Activated CD8-positive, alpha-beta T cell treated with anti-CD3 and anti-CD28 coated beads for 36 hours (primary cell): ENCODE measurements around the gene GADD45A. TPM values are rescaled to one million over a fixed set of nuclear protein-coding genes. Genes with fewer than 3 reads are reported as not detected.

Experiments
- ATAC-seq: fragments of 200-7000 bp; cut with Tn5 transposase; one replicate; pipeline ENCODE4 v1.10.0; 2021; ENCODE audit warnings: mild to moderate bottlenecking, moderate library complexity
- CTCF ChIA-PET: fragments of 350-600 bp; sonication (Branson Sonifier 250); formaldehyde crosslinking; loops from one replicate; lab custom pipeline; 2021; ENCODE audit warnings: antibody characterized with exemption; lab: Charles Lee
- POLR2A ChIA-PET: fragments of 350-600 bp; sonication (Branson Sonifier 250); formaldehyde crosslinking; loops from one replicate; lab custom pipeline; 2021; ENCODE audit warnings: antibody characterized with exemption; lab: Charles Lee
- DNase-seq: peaks from one replicate; pipeline ENCODE4 v3.0.0-alpha.2; 2020
- H3K27ac Mint-ChIP-seq: one replicate; pipeline ENCODE4 v1.8.0; 2021; ENCODE audit warnings: mild to moderate bottlenecking, mixed read lengths
- H3K27me3 Mint-ChIP-seq: one replicate; pipeline ENCODE4 v1.8.0; 2021; ENCODE audit warnings: mixed read lengths
- H3K36me3 Mint-ChIP-seq: one replicate; pipeline ENCODE4 v1.8.0; 2021; ENCODE audit warnings: low read depth, mixed read lengths
- H3K4me1 Mint-ChIP-seq: one replicate; pipeline ENCODE4 v1.8.0; 2021; ENCODE audit warnings: low read depth, mixed read lengths
- H3K4me3 Mint-ChIP-seq: one replicate; pipeline ENCODE4 v1.8.0; 2021; ENCODE audit warnings: mild to moderate bottlenecking, moderate library complexity, mixed read lengths
- H3K9me3 Mint-ChIP-seq: one replicate; pipeline ENCODE4 v1.8.0; 2021; ENCODE audit warnings: mixed read lengths
- intact Hi-C: fragments of 100-400 bp; cut with micrococcal nuclease; formaldehyde crosslinking; loops from one replicate; pipeline ENCODE4 v1.10.0; 2022
- total RNA-seq, 2 experiments: library from RNA; stranded (reverse); gene quantifications; one replicate each; pipeline ENCODE4 v1.2.3, GENCODE V29; 2021
- TF ChIP-seq, protein P1 (sequence below): fragments of 200-600 bp; IDR thresholded peaks from one replicate; pipeline ENCODE4 v1.8.0; 2022; ENCODE audit warnings: antibody characterized with exemption, mild to moderate bottlenecking

GADD45A gene
- total RNA-seq, 2 experiments from 2014 or later = 33.5 to 34.3 TPM

DNA sequence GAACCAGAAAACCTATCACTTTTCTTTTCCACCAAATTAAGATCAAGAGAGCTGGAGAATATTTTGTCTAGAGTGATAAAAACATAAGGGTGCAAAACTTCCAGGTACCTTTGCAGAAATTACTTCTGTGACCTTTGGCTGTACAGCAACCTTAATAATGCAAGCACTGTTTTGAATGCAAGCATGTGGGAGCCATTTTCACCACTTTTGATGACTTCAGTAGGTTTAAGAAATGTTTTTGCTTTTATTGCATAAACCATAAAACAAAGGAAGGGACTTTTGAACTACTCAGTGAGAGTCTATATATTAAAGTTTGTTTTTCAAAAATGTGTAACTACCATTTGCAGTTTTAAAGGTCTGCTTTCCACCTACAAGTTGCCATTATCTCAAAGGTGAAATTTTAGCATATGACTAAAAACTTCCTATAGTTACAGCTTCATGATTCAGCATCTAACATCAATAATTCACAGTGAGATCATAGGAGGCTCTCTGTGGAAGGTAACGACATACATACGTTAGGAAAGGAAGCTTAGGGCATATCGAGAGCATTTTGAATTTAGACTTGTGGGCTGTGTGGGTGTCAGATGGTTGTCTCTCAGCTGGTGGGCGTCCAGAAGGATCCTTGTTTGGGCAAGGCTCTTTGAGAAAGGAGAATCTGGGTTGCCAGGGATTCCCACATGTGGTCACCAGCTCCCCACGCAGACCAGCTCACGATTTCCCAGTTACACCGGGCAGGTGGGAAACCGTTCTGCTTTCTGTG, 1.1 kb upstream of the GADD45A start:
- H3K9me3 Mint-ChIP-seq = no peaks in the 10 kb centered on the region
- DNase-seq (peak; percentile 74), ATAC-seq (peak; percentile 17)
- ChIA-PET CTCF (interaction anchor here (0.7 to 4.3 kb wide), 12 partner anchors 10 to 350 kb away, joined by 3 to 30 read pairs (median 4); no protein-coding TSS in a partner anchor), POLR2A (interaction anchor here (0.6 to 5.0 kb wide), 6 partner anchors 9 to 759 kb away, joined by 3 to 33 read pairs (median 7); partner anchors contain the start of gene SERBP1)
- peak overlapping the region; percentile 90 for H3K4me3 Mint-ChIP-seq
- TF ChIP-seq, protein P1, sequence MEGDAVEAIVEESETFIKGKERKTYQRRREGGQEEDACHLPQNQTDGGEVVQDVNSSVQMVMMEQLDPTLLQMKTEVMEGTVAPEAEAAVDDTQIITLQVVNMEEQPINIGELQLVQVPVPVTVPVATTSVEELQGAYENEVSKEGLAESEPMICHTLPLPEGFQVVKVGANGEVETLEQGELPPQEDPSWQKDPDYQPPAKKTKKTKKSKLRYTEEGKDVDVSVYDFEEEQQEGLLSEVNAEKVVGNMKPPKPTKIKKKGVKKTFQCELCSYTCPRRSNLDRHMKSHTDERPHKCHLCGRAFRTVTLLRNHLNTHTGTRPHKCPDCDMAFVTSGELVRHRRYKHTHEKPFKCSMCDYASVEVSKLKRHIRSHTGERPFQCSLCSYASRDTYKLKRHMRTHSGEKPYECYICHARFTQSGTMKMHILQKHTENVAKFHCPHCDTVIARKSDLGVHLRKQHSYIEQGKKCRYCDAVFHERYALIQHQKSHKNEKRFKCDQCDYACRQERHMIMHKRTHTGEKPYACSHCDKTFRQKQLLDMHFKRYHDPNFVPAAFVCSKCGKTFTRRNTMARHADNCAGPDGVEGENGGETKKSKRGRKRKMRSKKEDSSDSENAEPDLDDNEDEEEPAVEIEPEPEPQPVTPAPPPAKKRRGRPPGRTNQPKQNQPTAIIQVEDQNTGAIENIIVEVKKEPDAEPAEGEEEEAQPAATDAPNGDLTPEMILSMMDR = no peak
- H3K36me3 Mint-ChIP-seq = peaks cover 23% of the 10 kb centered on the region
- intact Hi-C loops = loop anchor here (10.0 kb wide), 1 partner anchor 349 kb away; no protein-coding TSS in a partner anchor
- peak overlapping the region; percentile 97 for H3K27ac Mint-ChIP-seq
- no peaks in the 10 kb centered on the region for H3K27me3 Mint-ChIP-seq
- H3K4me1 Mint-ChIP-seq = peaks cover 43% of the 10 kb centered on the region

DNA sequence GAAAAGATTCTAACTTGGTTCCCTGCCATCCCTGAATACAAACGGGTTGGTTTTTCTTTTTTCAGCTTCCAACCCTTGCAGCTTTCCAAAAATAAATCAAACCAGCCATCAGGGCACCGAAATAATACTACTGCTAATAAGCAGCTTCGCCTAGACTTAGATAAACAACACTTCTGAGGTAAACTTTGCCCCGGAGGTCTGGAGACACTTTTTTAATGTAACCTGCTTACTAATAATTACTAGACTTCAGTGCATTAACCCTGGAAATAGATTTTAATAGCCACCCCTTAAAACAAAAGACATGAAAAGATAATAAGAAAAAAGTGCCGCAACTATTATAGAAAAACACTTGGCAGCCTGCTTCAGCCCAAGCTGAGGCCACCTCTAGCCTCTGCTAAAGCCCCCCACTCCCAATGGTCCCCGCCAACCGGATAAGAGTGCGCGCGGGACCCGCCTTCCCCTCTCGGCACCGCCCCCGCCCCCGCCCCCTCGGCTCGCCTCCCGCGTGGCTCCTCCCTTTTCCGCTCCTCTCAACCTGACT, 405 bp upstream of the GADD45A start:
- Mint-ChIP-seq H3K9me3 (no peaks in the 10 kb centered on the region), H3K36me3 (peaks cover 28% of the 10 kb centered on the region), H3K4me3 (peak overlapping the region; percentile 90), H3K27ac (peak overlapping the region; percentile 97), H3K4me1 (peaks cover 49% of the 10 kb centered on the region), H3K27me3 (no peaks in the 10 kb centered on the region)
- ChIA-PET CTCF (interaction anchor here (0.7 to 4.3 kb wide), 13 partner anchors 11 to 351 kb away, joined by 3 to 30 read pairs (median 3); no protein-coding TSS in a partner anchor), POLR2A (interaction anchor here (0.6 to 5.0 kb wide), 11 partner anchors 10 to 1040 kb away, joined by 3 to 33 read pairs (median 4); partner anchors contain the start of gene SERBP1)
- TF ChIP-seq, protein P1 = no peak
- peak; percentile 1 for ATAC-seq
- intact Hi-C loops = loop anchor here (5.0 to 10.0 kb wide), 2 partner anchors 53 to 350 kb away; no protein-coding TSS in a partner anchor
- DNase-seq = no peak

DNA sequence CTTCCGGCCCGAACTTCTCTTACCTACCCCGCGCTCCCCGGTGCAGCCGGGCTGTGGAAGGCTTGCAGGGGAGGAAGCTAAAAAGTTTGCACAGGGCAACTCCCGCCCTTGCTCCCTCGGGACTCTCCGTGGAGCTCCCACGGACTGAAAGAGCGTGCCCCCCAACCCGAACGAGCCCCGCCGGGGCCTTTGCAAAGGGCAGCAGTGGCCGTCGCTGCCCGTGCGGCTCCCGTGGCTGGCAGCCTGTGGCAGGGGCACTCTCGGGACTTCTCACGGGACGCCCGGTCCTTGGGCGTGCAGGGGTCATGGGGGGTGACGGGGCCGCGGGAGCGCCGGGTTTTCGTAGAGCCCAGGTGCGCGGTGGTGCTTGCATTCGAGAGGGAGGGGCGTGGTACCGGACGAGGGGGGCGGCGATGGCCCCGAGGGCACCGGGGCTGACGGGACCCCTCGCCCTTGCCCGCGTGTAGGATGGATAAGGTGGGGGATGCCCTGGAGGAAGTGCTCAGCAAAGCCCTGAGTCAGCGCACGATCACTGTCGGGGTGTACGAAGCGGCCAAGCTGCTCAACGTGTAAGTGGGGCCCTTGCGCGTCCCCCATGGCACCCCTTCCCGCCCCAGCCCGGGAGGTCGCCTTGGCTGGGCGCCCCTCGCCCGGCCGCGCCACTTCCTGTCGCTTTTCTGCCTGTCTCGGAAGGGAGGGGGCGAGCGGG, 711 bp downstream of the GADD45A start:
- DNase-seq (peak; percentile 75), ATAC-seq (peak; percentile 12)
- TF ChIP-seq, protein P1 = no peak
- peaks cover 30% of the 10 kb centered on the region for H3K36me3 Mint-ChIP-seq
- peaks cover 52% of the 10 kb centered on the region for H3K4me1 Mint-ChIP-seq
- no peaks in the 10 kb centered on the region for H3K9me3 Mint-ChIP-seq
- peak overlapping the region; percentile 97 for H3K27ac Mint-ChIP-seq
- H3K4me3 Mint-ChIP-seq = peak overlapping the region; percentile 90
- ChIA-PET CTCF (interaction anchor here (0.7 to 4.3 kb wide), 8 partner anchors 12 to 185 kb away, joined by 3 to 30 read pairs (median 6); no protein-coding TSS in a partner anchor), POLR2A (interaction anchor here (0.6 to 5.0 kb wide), 16 partner anchors 11 to 1042 kb away, joined by 3 to 33 read pairs (median 4); partner anchors contain the start of gene SERBP1)
- intact Hi-C loops = loop anchor here (5.0 to 10.0 kb wide), 2 partner anchors 52 to 351 kb away; no protein-coding TSS in a partner anchor
- no peaks in the 10 kb centered on the region for H3K27me3 Mint-ChIP-seq

DNA sequence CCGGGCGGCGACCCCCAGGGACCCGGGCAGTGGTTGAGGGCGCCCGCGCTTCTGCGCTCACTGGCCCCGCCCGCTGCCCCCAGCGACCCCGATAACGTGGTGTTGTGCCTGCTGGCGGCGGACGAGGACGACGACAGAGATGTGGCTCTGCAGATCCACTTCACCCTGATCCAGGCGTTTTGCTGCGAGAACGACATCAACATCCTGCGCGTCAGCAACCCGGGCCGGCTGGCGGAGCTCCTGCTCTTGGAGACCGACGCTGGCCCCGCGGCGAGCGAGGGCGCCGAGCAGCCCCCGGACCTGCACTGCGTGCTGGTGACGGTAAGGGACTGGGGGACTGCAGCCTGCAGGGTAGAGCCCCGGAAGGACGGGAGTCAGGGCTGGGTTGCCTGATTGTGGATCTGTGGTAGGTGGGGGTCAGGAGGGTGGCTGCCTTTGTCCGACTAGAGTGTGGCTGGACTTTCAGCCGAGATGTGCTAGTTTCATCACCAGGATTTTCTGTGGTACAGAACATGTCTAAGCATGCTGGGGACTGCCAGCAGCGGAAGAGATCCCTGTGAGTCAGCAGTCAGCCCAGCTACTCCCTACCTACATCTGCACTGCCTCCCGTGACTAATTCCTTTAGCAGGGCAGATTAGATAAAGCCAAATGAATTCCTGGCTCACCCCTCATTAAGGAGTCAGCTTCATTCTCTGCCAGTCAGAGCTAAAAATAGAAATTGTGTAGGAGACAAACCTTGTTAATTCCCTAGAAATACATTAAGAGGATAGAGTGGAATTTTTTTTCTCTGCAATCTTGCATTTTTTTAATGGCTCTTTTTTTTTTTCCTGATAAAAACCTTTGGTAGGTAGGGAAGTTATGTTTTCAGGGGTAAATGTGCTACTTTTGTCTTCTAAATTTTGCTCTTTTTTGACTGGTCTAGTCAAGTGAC, 1.5 kb downstream of the GADD45A start:
- peak; percentile 19 for ATAC-seq
- peaks cover 52% of the 10 kb centered on the region for H3K4me1 Mint-ChIP-seq
- H3K36me3 Mint-ChIP-seq = peaks cover 34% of the 10 kb centered on the region
- intact Hi-C loops = loop anchor here (5.0 to 10.0 kb wide), 2 partner anchors 51 to 352 kb away; no protein-coding TSS in a partner anchor
- CTCF ChIA-PET = interaction anchor here (0.7 to 4.3 kb wide), 7 partner anchors 10 to 151 kb away, joined by 3 to 30 read pairs (median 4); no protein-coding TSS in a partner anchor
- H3K9me3 Mint-ChIP-seq = no peaks in the 10 kb centered on the region
- TF ChIP-seq, protein P1 = no peak
- peak overlapping the region; percentile 97 for H3K27ac Mint-ChIP-seq
- H3K4me3 Mint-ChIP-seq = peak overlapping the region; percentile 90
- peak; percentile 74 for DNase-seq
- H3K27me3 Mint-ChIP-seq = no peaks in the 10 kb centered on the region
- POLR2A ChIA-PET = interaction anchor here (0.6 to 5.0 kb wide), 10 partner anchors 10 to 354 kb away, joined by 3 to 33 read pairs (median 4); no protein-coding TSS in a partner anchor
